Measurements from ENCODE around the gene UQCC3. TPM values are rescaled to one million over a fixed set of nuclear protein-coding genes. Genes with fewer than 3 reads are reported as not detected.

Gene UQCC3
- total and polyA plus RNA-seq, 2 of the 13 experiments (the other 11 are each of a cell fraction or from before 2014, with no cell fraction given): 7.7 to 16.0 TPM

- TF ChIP-seq NFAT5 (CRISPR knock-in tag; IDR thresholded peaks at IDR 0.05) (no peak), CSRNP2 (CRISPR knock-in tag; conservative IDR thresholded peaks at IDR 0.05; ENCODE audit: low read depth) (no peak), ZNF557 (CRISPR knock-in tag; IDR thresholded peaks at IDR 0.05) (no peak), ZBTB38 (CRISPR knock-in tag; IDR thresholded peaks at IDR 0.05) (peak; percentile 22; the same call in 1 of the 2 replicates), HDAC1 (CRISPR knock-in tag; IDR thresholded peaks at IDR 0.05) (peak; percentile 54), MBD4 (IDR thresholded peaks at IDR 0.05; ENCODE audit: borderline replicate concordance, low read length) (no peak), KDM2A (CRISPR knock-in tag; IDR thresholded peaks at IDR 0.05; ENCODE audit: borderline replicate concordance, low read depth) (peak; percentile 100), PCBP2 (optimal IDR thresholded peaks at IDR 0.05; ENCODE audit: low read depth, low read length, poor library complexity, severe bottlenecking) (no peak), DNMT1 (CRISPR knock-in tag; IDR thresholded peaks at IDR 0.05) (no peak), ZNF816 (CRISPR knock-in tag; IDR thresholded peaks at IDR 0.05; ENCODE audit: borderline replicate concordance) (no peak), ZNF280B (CRISPR knock-in tag; IDR thresholded peaks at IDR 0.05; ENCODE audit: borderline replicate concordance) (no peak), CREB1 (IDR thresholded peaks at IDR 0.05) (0 out of 2 replicates have a peak, but pooled peaks have one; percentile 26), CREB1 (CRISPR knock-in tag; IDR thresholded peaks at IDR 0.05) (no peak), RFXAP (CRISPR knock-in tag; IDR thresholded peaks at IDR 0.05; ENCODE audit: borderline replicate concordance) (no peak; the same call in 1 of the 2 replicates), ZNF512B (CRISPR knock-in tag; IDR thresholded peaks at IDR 0.05; ENCODE audit: borderline replicate concordance) (peak; percentile 59; the same call in 1 of the 2 replicates), ARHGAP35 (CRISPR knock-in tag; IDR thresholded peaks at IDR 0.05; ENCODE audit: borderline replicate concordance) (no peak), ARNTL (CRISPR knock-in tag; IDR thresholded peaks at IDR 0.05) (no peak)
Observed at GRCh38 chr11:62705880-62706849, 34.7 kb downstream of the UQCC3 start (continued).
